ENCODE measurements around the gene SPNS3.

SPNS3 gene

GRCh38 chr17:4479982-4480751, 46.4 kb downstream of the SPNS3 start:
- TF ChIP-seq CTCF (IDR thresholded peaks at IDR 0.05; ENCODE audit: insufficient read depth, low read depth, low read length, missing control alignments): no peak
- no peak overlapping the region for H3K4me3 ChIP-seq (ENCODE audit: low read length)
- no peak for DNase-seq (ENCODE audit: low read depth)

GRCh38 chr17:4480929-4481898, 47.5 kb downstream of the SPNS3 start:
- H3K4me3 ChIP-seq (ENCODE audit: low read length): no peak overlapping the region
- no peak for TF ChIP-seq CTCF (IDR thresholded peaks at IDR 0.05; ENCODE audit: insufficient read depth, low read depth, low read length, missing control alignments)
- no peak for DNase-seq (ENCODE audit: low read depth)

- DNase-seq (ENCODE audit: low read depth): no peak
- TF ChIP-seq CTCF (IDR thresholded peaks at IDR 0.05; ENCODE audit: insufficient read depth, low read depth, low read length, missing control alignments): no peak
- no peak overlapping the region for H3K4me3 ChIP-seq (ENCODE audit: low read length)
Observed at GRCh38 chr17:4482338-4483011, 48.7 kb downstream of the SPNS3 start.

- DNase-seq (ENCODE audit: low read depth): peak; percentile 86
- H3K4me3 ChIP-seq (ENCODE audit: low read length): no peak overlapping the region
- no peak for TF ChIP-seq CTCF (IDR thresholded peaks at IDR 0.05; ENCODE audit: insufficient read depth, low read depth, low read length, missing control alignments)
Observed at GRCh38 chr17:4483012-4483840, 49.5 kb downstream of the SPNS3 start.

- H3K4me3 ChIP-seq (ENCODE audit: low read length): no peak overlapping the region
- DNase-seq (ENCODE audit: low read depth): peak; percentile 21
- no peak for TF ChIP-seq CTCF (IDR thresholded peaks at IDR 0.05; ENCODE audit: insufficient read depth, low read depth, low read length, missing control alignments)
Observed at GRCh38 chr17:4485676-4486646, 52.2 kb downstream of the SPNS3 start.

Measured in epithelial cell of esophagus (primary cell).